Measurements from ENCODE around the gene GPBP1L1.

Gene GPBP1L1

GRCh38 chr1:45589861-45590260, 96.5 kb downstream of the GPBP1L1 start:
- peaks cover 9% of the 10 kb centered on the region for H3K4me1 ChIP-seq (ENCODE audit: control insufficient read depth, insufficient read depth, low read length)
- peaks cover 4% of the 10 kb centered on the region for H3K36me3 ChIP-seq (ENCODE audit: control insufficient read depth, insufficient read depth, low read length)
- no peak overlapping the region for H3K9ac ChIP-seq (ENCODE audit: low read length)
- H3K27me3 ChIP-seq (ENCODE audit: control insufficient read depth, insufficient read depth, low read length): no peaks in the 10 kb centered on the region
- no peak overlapping the region for H3K27ac ChIP-seq (ENCODE audit: low read depth, low read length)
- no peak overlapping the region for H3K4me3 ChIP-seq (ENCODE audit: low read length)

- Histone ChIP-seq H3K27me3 (ENCODE audit: control insufficient read depth, insufficient read depth, low read length) (no peaks in the 10 kb centered on the region), H3K4me1 (ENCODE audit: control insufficient read depth, insufficient read depth, low read length) (peaks cover 9% of the 10 kb centered on the region), H3K27ac (ENCODE audit: low read depth, low read length) (no peak overlapping the region), H3K9ac (ENCODE audit: low read length) (no peak overlapping the region), H3K4me3 (ENCODE audit: low read length) (no peak overlapping the region), H3K36me3 (ENCODE audit: control insufficient read depth, insufficient read depth, low read length) (no peaks in the 10 kb centered on the region)
These were observed 99.6 kb downstream of the GPBP1L1 start for GRCh38 chr1:45586769-45587168.

GRCh38 chr1:45585496-45586075, 100.7 kb downstream of the GPBP1L1 start:
- H3K27ac ChIP-seq (ENCODE audit: low read depth, low read length): peak overlapping the region; percentile 96
- H3K9ac ChIP-seq (ENCODE audit: low read length): no peak overlapping the region
- H3K4me1 ChIP-seq (ENCODE audit: control insufficient read depth, insufficient read depth, low read length): peaks cover 9% of the 10 kb centered on the region

GRCh38 chr1:45585110-45585426, 101.3 kb downstream of the GPBP1L1 start:
- H3K27me3 ChIP-seq (ENCODE audit: control insufficient read depth, insufficient read depth, low read length): no peaks in the 10 kb centered on the region
- peak overlapping the region; percentile 96 for H3K27ac ChIP-seq (ENCODE audit: low read depth, low read length)
- peaks cover 9% of the 10 kb centered on the region for H3K4me1 ChIP-seq (ENCODE audit: control insufficient read depth, insufficient read depth, low read length)
- H3K36me3 ChIP-seq (ENCODE audit: control insufficient read depth, insufficient read depth, low read length): no peaks in the 10 kb centered on the region
- H3K9ac ChIP-seq (ENCODE audit: low read length): peak overlapping the region; percentile 11
- H3K4me3 ChIP-seq (ENCODE audit: low read length): peak overlapping the region; percentile 99

More at GRCh38 chr1:45585496-45586075, 100.7 kb downstream of the GPBP1L1 start:
- Histone ChIP-seq H3K27me3 (ENCODE audit: control insufficient read depth, insufficient read depth, low read length) (no peaks in the 10 kb centered on the region), H3K4me3 (ENCODE audit: low read length) (peak overlapping the region; percentile 99), H3K36me3 (ENCODE audit: control insufficient read depth, insufficient read depth, low read length) (no peaks in the 10 kb centered on the region)

- Histone ChIP-seq H3K4me1 (ENCODE audit: control insufficient read depth, insufficient read depth, low read length) (peaks cover 9% of the 10 kb centered on the region), H3K27me3 (ENCODE audit: control insufficient read depth, insufficient read depth, low read length) (no peaks in the 10 kb centered on the region), H3K4me3 (ENCODE audit: low read length) (peak overlapping the region; percentile 99), H3K36me3 (ENCODE audit: control insufficient read depth, insufficient read depth, low read length) (no peaks in the 10 kb centered on the region), H3K27ac (ENCODE audit: low read depth, low read length) (peak overlapping the region; percentile 96), H3K9ac (ENCODE audit: low read length) (peak overlapping the region; percentile 95)
These were observed 101.8 kb downstream of the GPBP1L1 start for GRCh38 chr1:45584351-45585109.

- Histone ChIP-seq H3K4me1 (ENCODE audit: control insufficient read depth, insufficient read depth, low read length) (peaks cover 9% of the 10 kb centered on the region), H3K36me3 (ENCODE audit: control insufficient read depth, insufficient read depth, low read length) (no peaks in the 10 kb centered on the region), H3K27ac (ENCODE audit: low read depth, low read length) (peak within 1 kb of the TSS; percentile 96), H3K27me3 (ENCODE audit: control insufficient read depth, insufficient read depth, low read length) (no peaks in the 10 kb centered on the region), H3K9ac (ENCODE audit: low read length) (peak within 1 kb of the TSS; percentile 95), H3K4me3 (ENCODE audit: low read length) (peak within 1 kb of the TSS; percentile 99)
These were observed 102.5 kb downstream of the GPBP1L1 start, which contains the start of gene NASP for GRCh38 chr1:45583666-45584350. Gene NASP, plus strand, starts transcription at chr1:45584041. Its CDS starts 106 bp downstream, at chr1:45584147.

- Histone ChIP-seq H3K9ac (ENCODE audit: low read length) (peak overlapping the region; percentile 20), H3K27me3 (ENCODE audit: control insufficient read depth, insufficient read depth, low read length) (no peaks in the 10 kb centered on the region), H3K27ac (ENCODE audit: low read depth, low read length) (peak overlapping the region; percentile 96), H3K4me1 (ENCODE audit: control insufficient read depth, insufficient read depth, low read length) (peaks cover 9% of the 10 kb centered on the region), H3K36me3 (ENCODE audit: control insufficient read depth, insufficient read depth, low read length) (no peaks in the 10 kb centered on the region), H3K4me3 (ENCODE audit: low read length) (peak overlapping the region; percentile 99)
These were observed 103.1 kb downstream of the GPBP1L1 start for GRCh38 chr1:45583264-45583665.

Data from rectal smooth muscle tissue (tissue), 1 donor.